AG04450 (cell line): Measurements from ENCODE around the gene LCORL. TPM values are rescaled to one million over a fixed set of nuclear protein-coding genes. Genes with fewer than 3 reads are reported as not detected.

Experiments used
- CTCF ChIA-PET: fragments of 300-600, 350-600 bp; formaldehyde crosslinking; extraction: SDS; loops from one replicate; lab custom pipeline; 2022; ENCODE audit warnings: antibody characterized with exemption, inconsistent platforms; lab: Charles Lee
- POLR2A ChIA-PET: fragments of 350-600 bp; formaldehyde crosslinking; extraction: SDS; loops from one replicate; lab custom pipeline; 2021; ENCODE audit warnings: antibody characterized with exemption, inconsistent platforms; lab: Yijun Ruan, JAX
- DNase-seq: peaks from one replicate; pipeline ENCODE4 v3.0.0-alpha.2; 2011; ENCODE audit warnings: low read depth, low spot score
- H3K27ac ChIP-seq: one replicate; pipeline ENCODE4 v1.5.1; 2012; ENCODE audit warnings: low read depth, low read length, control low read depth
- H3K27me3 ChIP-seq: one replicate; pipeline ENCODE4 v1.6.0; 2012; ENCODE audit warnings: low read length; ENCODE audit not compliant: control insufficient read depth, insufficient read depth
- H3K4me3 ChIP-seq: 2 replicates; pipeline ENCODE4 v1.5.1; 2011; ENCODE audit warnings: mild to moderate bottlenecking, low read depth, low read length, control low read depth
- H3K9me3 ChIP-seq: 2 replicates; pipeline ENCODE4 v1.5.1; 2012; ENCODE audit warnings: low read length; ENCODE audit not compliant: control insufficient read depth, insufficient read depth
- CTCF ChIP-seq: IDR thresholded peaks from 2 replicates; pipeline ENCODE4 v1.5.1; 2011; ENCODE audit warnings: low read depth, low read length, control low read depth, inconsistent platforms
- polyA plus RNA-seq: library from polyadenylated mRNA; depleted of rRNA; stranded (reverse); fragments of >200 nt; gene quantifications from 2 replicates; pipeline ENCODE4 v1.2.3, GENCODE V29; 2011

LCORL gene
- polyA plus RNA-seq, 1 experiment: 7.2 TPM

GRCh38 chr4:17810260-17811077 is 211.1 kb downstream of the LCORL start, which contains the start of the genes DCAF16 and NCAPG:
Gene DCAF16 (minus strand): TSS chr4:17810757. CDS start chr4:17804141, 6,616 bp downstream.
Gene NCAPG (plus strand): TSS chr4:17810979. CDS start chr4:17811078, 99 bp downstream.
- peak; percentile 98 for DNase-seq
- Histone ChIP-seq H3K27me3 (no peaks in the 10 kb centered on the region), H3K4me3 (peak within 1 kb of the TSS; percentile 90), H3K9me3 (0 out of 2 replicates have a peak, but pooled peaks cover 2% of the 10 kb centered on the region), H3K27ac (peak within 1 kb of the TSS; percentile 89)
- CTCF ChIA-PET: interaction anchor here (0.9 to 7.0 kb wide), 5 partner anchors 13 to 782 kb away, joined by 5 to 98 read pairs (median 9); no protein-coding TSS in a partner anchor
- no peak for TF ChIP-seq CTCF
- POLR2A ChIA-PET: interaction anchor here (0.6 to 1.6 kb wide), 4 partner anchors 12 to 212 kb away, joined by 3 to 6 read pairs (median 4); partner anchors contain the start of gene MED28

- ChIA-PET POLR2A (interaction anchor here (1.0 to 1.6 kb wide), 3 partner anchors 11 to 213 kb away, joined by 3 to 6 read pairs (median 3); partner anchors contain the start of gene MED28), CTCF (interaction anchor here (0.9 to 7.0 kb wide), 5 partner anchors 12 to 783 kb away, joined by 5 to 98 read pairs (median 9); no protein-coding TSS in a partner anchor)
- DNase-seq: no peak
- no peak for TF ChIP-seq CTCF
- H3K27ac ChIP-seq: no peak overlapping the region
- no peaks in the 10 kb centered on the region for H3K27me3 ChIP-seq
- H3K4me3 ChIP-seq: peak overlapping the region; percentile 90
- H3K9me3 ChIP-seq: 0 out of 2 replicates have a peak, but pooled peaks cover 2% of the 10 kb centered on the region
Measured at GRCh38 chr4:17809667-17810066, 211.9 kb downstream of the LCORL start.

GRCh38 chr4:17807446-17807845 is 214.1 kb downstream of the LCORL start:
- no peak overlapping the region for H3K27ac ChIP-seq
- TF ChIP-seq CTCF: no peak
- ChIA-PET CTCF (interaction anchor here (1.1 to 7.0 kb wide), 10 partner anchors 9 to 786 kb away, joined by 3 to 98 read pairs (median 4); partner anchors contain the start of gene FAM184B), POLR2A (no interaction called here)
- H3K4me3 ChIP-seq: peak overlapping the region; percentile 45
- H3K27me3 ChIP-seq: no peaks in the 10 kb centered on the region
- 0 out of 2 replicates have a peak, but pooled peaks cover 2% of the 10 kb centered on the region for H3K9me3 ChIP-seq
- no peak for DNase-seq

GRCh38 chr4:17805580-17806155 is 215.9 kb downstream of the LCORL start:
- Histone ChIP-seq H3K9me3 (0 out of 2 replicates have a peak, but pooled peaks cover 2% of the 10 kb centered on the region), H3K4me3 (no peak overlapping the region), H3K27me3 (no peaks in the 10 kb centered on the region), H3K27ac (no peak overlapping the region)
- ChIA-PET CTCF (interaction anchor here (1.0 to 7.0 kb wide), 4 partner anchors 10 to 788 kb away, joined by 3 to 98 read pairs (median 12); no protein-coding TSS in a partner anchor), POLR2A (no interaction called here)
- no peak for DNase-seq
- TF ChIP-seq CTCF: no peak
